Testis (tissue), 3 donors: ENCODE results near the gene SOBP. TPM values are rescaled to one million over a fixed set of nuclear protein-coding genes. Genes with fewer than 3 reads are reported as not detected.

ENCODE experiments used
- DNase-seq: peaks from one replicate; pipeline ENCODE4 v3.0.0-alpha.2; 2019
- H3K27ac ChIP-seq, 2 donors: fragments of 200-600 bp; sonication (generic); one replicate each; pipeline ENCODE4 v1.5.1; 2019
- H3K27me3 ChIP-seq: fragments of 200-600 bp; sonication (generic); one replicate; pipeline ENCODE4 v1.5.1; 2019
- H3K36me3 ChIP-seq: fragments of 200-600 bp; sonication (generic); one replicate; pipeline ENCODE4 v1.5.1; 2017; ENCODE audit warnings: low read depth; ENCODE audit errors: missing control alignments
- H3K4me1 ChIP-seq: fragments of 200-600 bp; sonication (generic); one replicate; pipeline ENCODE4 v1.5.1; 2019
- H3K4me3 ChIP-seq, 2 donors: fragments of 200-600 bp; sonication (generic); one replicate each; pipeline ENCODE4 v1.5.1; 2017 to 2019
- H3K9me3 ChIP-seq: fragments of 200-600 bp; sonication (generic); one replicate; pipeline ENCODE4 v1.5.1; 2017
- CTCF ChIP-seq, 3 experiments: fragments of 450-650 bp in 2 of 3; fragments of 200-600 bp in 1 of 3; sonication (generic) in 1 of 3; IDR thresholded peaks; one replicate each; pipeline ENCODE4 v1.5.1; 2016 to 2019; ENCODE audit warnings: antibody characterized with exemption in 3 of 3, mild to moderate bottlenecking in 2 of 3, moderate library complexity in 1 of 3
- POLR2A ChIP-seq: fragments of 450-650 bp; IDR thresholded peaks from one replicate; pipeline ENCODE4 v1.6.1; 2017; ENCODE audit warnings: antibody characterized with exemption, mild to moderate bottlenecking, moderate library complexity
- WGBS, 2 donors: methylation state at CpG; one replicate each; pipeline ENCODE4 v1.1.5; 2018; 5-methylcytosine and 5-hydroxymethylcytosine counted together
- intact Hi-C: fragments of 100-400 bp; cut with DNase I; formaldehyde crosslinking; loops from one replicate; pipeline ENCODE4 v1.15.1; 2023; ENCODE audit warnings: low total_unique reads
- polyA plus RNA-seq: library from polyadenylated mRNA; stranded (reverse); fragments of 350-450 nt; fragmentation: Illumina TruSeq; extraction: RNeasy Lipid Tissue Mini Kit (QIAGEN cat#74804); gene quantifications from one replicate; pipeline ENCODE4 v1.2.3, GENCODE V29; 2014; ENCODE audit warnings: low read depth, low replicate concordance; ENCODE audit not compliant: insufficient read depth
- total RNA-seq, 2 donors: library from RNA; depleted of rRNA; stranded (reverse); fragments of >200 nt; gene quantifications; one replicate each; pipeline ENCODE4 v1.2.3, GENCODE V29; 2016

The SOBP gene
- total and polyA plus RNA-seq, 3 donors from 2014 or later, result 13.9 to 27.2 (median 17.2) TPM

GRCh38 chr6:107652526-107653182 lies 162.7 kb downstream of the SOBP start:
- H3K27ac ChIP-seq, result no peak overlapping the region
- peaks cover 4% of the 10 kb centered on the region for H3K4me1 ChIP-seq
- no peaks in the 10 kb centered on the region for H3K36me3 ChIP-seq
- WGBS, 2 donors, result 78 to 85% methylated on average over 2 of the region's 2 CpGs
- intact Hi-C loops, result no loop called here
- TF ChIP-seq CTCF (IDR thresholded peaks at IDR 0.05), result no peak
- no peak for TF ChIP-seq POLR2A
- no peak overlapping the region for H3K4me3 ChIP-seq
- H3K27me3 ChIP-seq, result no peaks in the 10 kb centered on the region
- no peak for DNase-seq
- no peaks in the 10 kb centered on the region for H3K9me3 ChIP-seq

- Histone ChIP-seq H3K9me3 (no peaks in the 10 kb centered on the region), H3K36me3 (no peaks in the 10 kb centered on the region), H3K4me3 (no peak overlapping the region), H3K4me1 (peaks cover 4% of the 10 kb centered on the region), H3K27me3 (no peaks in the 10 kb centered on the region), H3K27ac (no peak overlapping the region)
- no peak for DNase-seq
- 88 to 93% methylated on average over 10 of the region's 10 CpGs for WGBS, 2 donors
- intact Hi-C loops, result no loop called here
- TF ChIP-seq CTCF (IDR thresholded peaks at IDR 0.05), result no peak
- TF ChIP-seq POLR2A, result no peak
Observed at GRCh38 chr6:107653183-107653580, 163.3 kb downstream of the SOBP start.

GRCh38 chr6:107653861-107654394 lies 164.0 kb downstream of the SOBP start:
- intact Hi-C loops, result no loop called here
- no peak overlapping the region for H3K27ac ChIP-seq
- DNase-seq, result no peak

GRCh38 chr6:107654764-107655163 lies 164.8 kb downstream of the SOBP start:
- intact Hi-C loops, result no loop called here
- H3K4me3 ChIP-seq, result no peak overlapping the region
- H3K27me3 ChIP-seq, result no peaks in the 10 kb centered on the region
- TF ChIP-seq POLR2A (no peak), CTCF (IDR thresholded peaks at IDR 0.05) (no peak)
- WGBS, 2 donors, result 58 to 73% methylated on average over 4 of the region's 4 CpGs
- no peaks in the 10 kb centered on the region for H3K36me3 ChIP-seq
- H3K27ac ChIP-seq, result no peak overlapping the region
- no peak for DNase-seq
- H3K4me1 ChIP-seq, result peaks cover 4% of the 10 kb centered on the region
- no peaks in the 10 kb centered on the region for H3K9me3 ChIP-seq

More at GRCh38 chr6:107653861-107654394, 164.0 kb downstream of the SOBP start:
- TF ChIP-seq POLR2A, result no peak
- no peak for TF ChIP-seq CTCF (IDR thresholded peaks at IDR 0.05)
- no peaks in the 10 kb centered on the region for H3K27me3 ChIP-seq
- WGBS, 2 donors, result 92 to 95% methylated on average over 3 of the region's 3 CpGs
- H3K36me3 ChIP-seq, result no peaks in the 10 kb centered on the region
- H3K4me3 ChIP-seq, result no peak overlapping the region
- H3K4me1 ChIP-seq, result peaks cover 4% of the 10 kb centered on the region
- H3K9me3 ChIP-seq, result no peaks in the 10 kb centered on the region

- intact Hi-C loops, result no loop called here
- TF ChIP-seq POLR2A (no peak), CTCF (IDR thresholded peaks at IDR 0.05) (peak in 1 of 3 experiments; percentile 14)
- 65 to 68% methylated on average over 4 of the region's 4 CpGs for WGBS, 2 donors
- H3K4me1 ChIP-seq, result peaks cover 4% of the 10 kb centered on the region
- H3K27me3 ChIP-seq, result no peaks in the 10 kb centered on the region
- no peak overlapping the region for H3K4me3 ChIP-seq
- H3K36me3 ChIP-seq, result no peaks in the 10 kb centered on the region
- DNase-seq, result no peak
- H3K9me3 ChIP-seq, result no peaks in the 10 kb centered on the region
- H3K27ac ChIP-seq, result no peak overlapping the region
Observed at GRCh38 chr6:107655245-107655644, 165.3 kb downstream of the SOBP start.
